UCSD-AML1 (cell line): Measurements from ENCODE around the gene ATP6V0D1.
"Not testable (repeated sequence)": the region's sequence is repeated elsewhere in the genome, so short reads cannot be mapped to it uniquely, and the experiment has no call there.

Source experiments
- DNase-seq: peaks from one replicate; lab custom pipeline; 2025; ENCODE audit not compliant: unreplicated experiment; lab: John Stamatoyannopoulos, UW

ATP6V0D1 gene

GRCh38 chr16:67429799-67430503, 51.0 kb downstream of the ATP6V0D1 start:
- DNase-seq: no peak

GRCh38 chr16:67429053-67429798, 51.7 kb downstream of the ATP6V0D1 start:
- no peak for DNase-seq

- DNase-seq: peak; percentile 61
Measured at GRCh38 chr16:67428146-67428731, 52.7 kb downstream of the ATP6V0D1 start.

DNA sequence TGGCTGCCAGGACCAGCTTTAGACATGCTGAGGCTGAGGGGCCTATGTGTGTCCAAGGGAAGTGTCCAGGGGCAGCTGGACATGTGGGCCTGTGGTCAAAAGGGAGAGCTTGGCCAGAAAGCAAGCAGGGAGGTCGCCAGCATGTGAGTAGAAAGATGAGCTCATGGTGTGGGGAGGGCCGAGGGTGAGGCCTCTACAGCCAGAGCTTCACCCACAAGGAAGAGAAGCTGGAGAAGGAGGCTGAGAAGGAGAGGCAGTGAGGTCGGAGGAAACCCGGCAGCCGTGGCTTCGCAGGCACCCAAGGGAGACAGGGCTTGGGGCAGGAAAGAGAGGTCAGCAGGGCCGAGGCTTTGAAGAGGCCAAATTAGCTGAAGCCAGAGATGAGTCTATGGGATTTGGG, 54.0 kb downstream of the ATP6V0D1 start:
- DNase-seq: no peak

GRCh38 chr16:67426022-67426421, 54.9 kb downstream of the ATP6V0D1 start:
- DNase-seq: no peak

GRCh38 chr16:67425580-67425979, 55.4 kb downstream of the ATP6V0D1 start:
- DNase-seq: no peak

GRCh38 chr16:67425061-67425460, 55.9 kb downstream of the ATP6V0D1 start:
- no peak for DNase-seq

GRCh38 chr16:67424261-67424615, 56.7 kb downstream of the ATP6V0D1 start:
- no peak for DNase-seq

DNA sequence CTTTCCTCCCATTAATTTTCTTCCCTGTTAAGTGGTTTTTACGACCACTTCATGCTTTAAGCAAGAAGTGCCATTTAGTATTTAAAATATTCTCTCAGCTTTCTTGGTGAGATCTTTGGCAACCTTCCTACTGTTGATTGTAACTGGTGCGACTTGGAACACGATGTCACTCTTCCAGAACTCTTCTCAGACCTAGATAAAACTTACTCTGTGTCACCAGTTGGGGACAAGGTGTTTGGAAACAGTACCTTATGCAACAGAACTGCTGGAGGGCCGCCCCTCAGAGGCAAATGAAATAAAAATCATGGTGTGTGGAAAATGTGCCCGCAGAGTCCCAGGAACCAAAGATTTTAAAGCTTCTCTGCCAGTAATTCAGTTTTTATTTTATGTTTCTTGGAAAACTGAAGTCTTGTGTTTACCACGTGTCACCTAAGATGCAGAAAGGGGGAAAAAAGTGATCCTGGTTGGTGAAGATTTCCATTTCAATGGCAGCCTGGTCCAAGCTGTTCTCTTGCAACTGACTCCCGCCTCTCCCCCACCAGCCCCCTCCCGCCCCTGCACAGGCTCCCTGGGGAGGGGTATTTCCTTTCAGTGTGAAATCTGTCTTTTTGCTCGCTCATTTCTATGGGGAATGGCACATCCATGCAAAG, 57.2 kb downstream of the ATP6V0D1 start:
- no peak for DNase-seq

DNA sequence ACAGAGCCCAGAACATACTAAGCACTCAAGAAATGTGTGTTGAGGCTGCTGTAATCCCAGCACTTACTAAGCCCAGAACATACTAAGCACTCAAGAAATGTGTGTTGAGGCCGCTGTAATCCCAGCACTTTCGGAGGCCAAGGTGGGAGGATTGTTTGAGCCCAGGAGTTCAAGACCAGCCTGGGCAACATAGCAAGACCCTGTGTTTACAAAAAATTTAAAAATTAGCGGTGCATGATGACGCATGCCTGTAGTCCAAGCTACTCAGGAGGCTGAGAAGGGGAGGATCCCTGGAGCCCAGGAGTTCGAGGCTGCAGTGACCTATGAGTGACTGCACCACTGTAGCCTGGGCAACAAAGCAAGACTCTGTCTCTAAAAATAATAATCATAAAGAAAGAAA, 57.9 kb downstream of the ATP6V0D1 start:
- no peak for DNase-seq

GRCh38 chr16:67421030-67421429, 59.9 kb downstream of the ATP6V0D1 start:
- no peak for DNase-seq

- no peak for DNase-seq
Measured at GRCh38 chr16:67419931-67420330, 61.0 kb downstream of the ATP6V0D1 start.

GRCh38 chr16:67419502-67419901, 61.5 kb downstream of the ATP6V0D1 start:
- no peak for DNase-seq

- DNase-seq: no peak
Measured at GRCh38 chr16:67417333-67418061, 63.5 kb downstream of the ATP6V0D1 start.

DNA sequence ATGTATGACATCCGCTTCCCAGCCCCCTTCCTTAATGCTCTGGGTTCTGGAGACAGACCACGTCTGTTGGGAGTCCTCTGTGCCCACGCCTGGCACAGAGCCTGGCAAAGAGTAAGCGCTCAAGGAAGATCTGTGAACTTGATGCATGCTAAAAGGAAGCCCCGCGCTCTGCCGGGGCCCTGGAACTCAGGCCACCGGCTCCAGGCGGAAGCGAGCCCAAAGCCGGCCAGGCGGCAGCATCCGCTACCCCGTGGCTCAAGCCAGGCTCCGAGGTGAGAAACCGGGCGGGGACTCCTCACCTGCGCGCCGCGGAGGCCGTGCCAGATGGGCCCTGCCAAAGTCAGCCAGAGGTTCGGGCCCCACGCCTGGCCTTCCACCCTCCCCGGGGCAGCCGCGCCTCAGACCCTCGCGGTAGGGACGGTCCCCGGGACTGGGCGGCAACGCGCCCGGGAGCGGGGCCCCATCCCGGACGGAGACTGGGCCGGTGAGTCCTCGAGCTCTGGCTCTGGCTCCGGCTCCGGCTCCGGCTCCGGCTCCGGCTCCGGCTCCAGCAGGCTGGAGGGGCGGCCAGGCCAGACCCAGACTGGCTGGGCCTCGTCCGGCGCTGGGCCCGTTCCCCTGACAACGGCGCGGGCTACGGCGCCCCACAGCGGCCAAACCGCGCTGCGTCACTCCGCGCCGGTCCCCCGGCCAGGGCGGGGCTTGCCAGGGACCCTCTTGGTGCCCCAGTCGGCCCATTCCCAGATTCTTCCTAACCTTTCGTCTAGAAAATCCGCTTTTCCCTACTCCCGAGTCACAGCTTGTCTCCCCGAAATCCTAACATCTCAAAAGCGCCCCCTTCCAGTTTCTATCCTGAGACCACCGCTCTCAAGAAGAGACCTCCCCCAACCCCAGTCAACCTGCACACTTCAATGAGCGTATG, 64.8 kb downstream of the ATP6V0D1 start, which contains the start of gene ZDHHC1:
ZDHHC1 (minus strand) TSS at position 606 of the 922 bp plus-strand sequence. CDS start 8,702 bp downstream, outside the sequence.
- DNase-seq: peak; percentile 61

- not testable (repeated sequence) for DNase-seq
Measured at GRCh38 chr16:67415421-67415820, 65.5 kb downstream of the ATP6V0D1 start.

DNA sequence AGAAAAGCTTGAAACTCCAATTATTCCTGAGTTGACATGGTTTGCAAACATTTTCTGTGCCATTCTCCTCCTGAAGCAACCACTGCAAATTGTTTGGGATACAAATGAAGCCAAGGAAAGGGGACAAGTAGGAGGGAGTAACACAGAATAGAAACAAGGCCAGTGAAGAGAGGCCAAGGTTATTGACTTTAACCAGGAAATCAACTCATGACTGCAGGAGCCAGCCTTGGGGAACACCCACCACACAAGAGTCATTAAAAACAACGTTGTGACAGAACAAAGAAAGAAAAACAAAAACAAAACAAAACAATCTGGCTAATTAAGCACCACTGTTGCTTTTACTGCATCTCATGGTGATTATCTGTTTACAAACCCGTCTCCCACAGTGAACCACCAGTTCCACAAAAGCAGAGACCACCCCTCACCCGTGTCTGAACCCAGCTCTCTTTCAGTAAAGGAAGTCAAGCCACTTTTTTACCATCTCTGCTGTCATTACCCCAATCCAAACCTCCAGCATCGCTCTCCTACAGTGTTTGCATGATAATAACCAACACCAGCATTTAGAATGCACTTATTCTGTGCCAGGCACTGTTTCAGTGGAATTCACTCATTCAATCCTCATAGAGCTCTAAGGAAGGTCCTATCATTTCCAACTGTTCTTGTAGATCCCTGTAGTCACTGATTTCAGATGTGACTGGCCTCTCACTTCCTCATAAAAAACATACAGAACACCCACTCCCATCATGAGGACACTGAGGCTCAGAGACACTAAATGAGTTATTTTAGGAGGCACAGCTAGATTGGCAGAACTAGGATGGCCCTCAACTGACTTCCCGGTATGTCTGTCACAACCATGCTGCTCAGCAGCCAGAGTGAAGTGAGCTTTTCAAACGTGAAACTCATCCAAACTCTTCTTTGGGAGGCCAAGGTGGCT, 66.7 kb downstream of the ATP6V0D1 start:
- no peak for DNase-seq

DNA sequence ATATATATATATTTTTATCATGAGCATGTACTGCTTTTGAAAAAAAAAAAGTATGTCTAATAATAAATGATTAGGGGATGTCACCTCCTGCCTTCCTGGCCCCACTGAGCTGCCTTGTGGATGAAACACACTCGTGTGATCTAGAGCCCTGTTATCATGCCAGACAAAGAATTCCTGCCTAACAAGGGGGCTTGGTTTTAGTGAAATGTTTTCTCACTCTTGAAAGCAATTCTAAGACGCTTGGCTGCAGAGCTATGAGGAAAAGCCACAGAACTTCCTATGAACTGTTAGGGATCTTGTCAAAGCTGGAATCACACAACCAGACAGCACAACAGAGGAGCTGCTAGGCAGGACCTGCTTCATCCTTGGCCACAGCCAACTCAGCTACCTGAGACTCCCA, 68.7 kb downstream of the ATP6V0D1 start:
- DNase-seq: no peak

DNA sequence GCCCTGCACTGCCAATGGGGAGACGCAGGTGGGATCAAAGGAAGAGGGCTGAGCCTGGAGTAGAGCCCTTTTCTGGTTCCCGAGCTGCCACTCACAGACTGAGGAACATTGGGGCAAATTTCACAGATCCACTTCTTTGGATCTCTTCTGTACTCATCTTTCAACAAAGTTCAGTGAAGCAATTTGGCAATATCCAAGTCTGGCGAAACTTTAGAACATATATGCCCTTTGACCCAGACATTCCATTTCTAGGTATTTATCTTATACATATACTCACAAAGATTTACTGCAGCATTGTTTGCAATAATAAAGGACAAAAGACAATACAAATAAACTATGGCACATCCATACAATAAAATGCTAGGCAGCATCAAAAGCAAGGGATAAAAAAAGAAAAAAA, 69.6 kb downstream of the ATP6V0D1 start:
- DNase-seq: no peak
